Measurements from ENCODE around the gene PLK3.

GRCh38 chr1:44842486-44842861 is 42.3 kb downstream of the PLK3 start:
- TF ChIP-seq CTCF (IDR thresholded peaks at IDR 0.05; ENCODE audit: insufficient read depth, low read length) (no peak), GABPA (IDR thresholded peaks at IDR 0.05; ENCODE audit: low read depth) (no peak), SPI1 (IDR thresholded peaks at IDR 0.05; ENCODE audit: borderline replicate concordance, low read depth) (no peak), REST (IDR thresholded peaks at IDR 0.05; ENCODE audit: insufficient replicate concordance, low read depth) (no peak)
